Body of pancreas (tissue), 4 donors: ENCODE data around the gene OLIG1. TPM values are rescaled to one million over a fixed set of nuclear protein-coding genes. Genes with fewer than 3 reads are reported as not detected.

ENCODE experiments used
- ATAC-seq: fragments of 150-250 bp; one replicate; pipeline ENCODE4 v1.9.1; 2016
- DNase-seq, 4 donors: peaks; one replicate each; pipeline ENCODE4 v3.0.0-alpha.2; 2019
- H3K27ac ChIP-seq, 4 donors: fragments of 200-600 bp; sonication (generic); 1 replicate in 3 of 4; 2 replicates in 1 of 4; pipeline versions ENCODE4 v1.5.1 to v1.6.1; 2016 to 2019; ENCODE audit warnings: mild to moderate bottlenecking in 1 of 4, mixed read lengths in 1 of 4, moderate library complexity in 1 of 4
- H3K27me3 ChIP-seq, 2 donors: fragments of 200-600 bp; sonication (generic); one replicate each; pipeline ENCODE4 v1.6.0; 2016; ENCODE audit warnings: mild to moderate bottlenecking in 1 of 2
- H3K36me3 ChIP-seq, 2 donors: fragments of 200-600 bp; sonication (generic); replicated peaks in 1 of 2; 2 replicates each; pipeline ENCODE4 v1.5.1; 2016; ENCODE audit warnings: low read depth in 2 of 2; ENCODE audit not compliant: insufficient read depth in 1 of 2
- H3K4me1 ChIP-seq: fragments of 200-600 bp; sonication (generic); one replicate; pipeline ENCODE4 v1.6.0; 2016
- H3K4me3 ChIP-seq, 2 donors: fragments of 200-600 bp; sonication (generic); 1 replicate in 1 of 2; 2 replicates in 1 of 2; pipeline ENCODE4 v1.5.1; 2016 to 2019
- H3K9me3 ChIP-seq, 3 donors: fragments of 200-600 bp; sonication (generic); 1 replicate in 2 of 3; 2 replicates in 1 of 3; pipeline ENCODE4 v1.5.1; 2016
- CTCF ChIP-seq, 7 experiments: fragments of 450-650 bp in 4 of 7; fragments of 200-600 bp in 3 of 7; sonication (generic) in 3 of 7; IDR thresholded peaks; one replicate each; pipeline ENCODE4 v1.5.1; 2016 to 2019; ENCODE audit warnings: antibody characterized with exemption in 7 of 7
- POLR2A ChIP-seq, 3 donors: fragments of 450-650 bp; IDR thresholded peaks; one replicate each; pipeline ENCODE4 v1.6.1; 2016; ENCODE audit warnings: antibody characterized with exemption in 3 of 3, mild to moderate bottlenecking in 2 of 3
- WGBS, 2 donors: methylation state at CpG; one replicate each; pipeline ENCODE4 v1.1.5; 2017; 5-methylcytosine and 5-hydroxymethylcytosine counted together
- intact Hi-C: fragments of 100-400 bp; cut with DNase I; formaldehyde crosslinking; loops from one replicate; pipeline ENCODE4 v1.15.1; 2023
- total RNA-seq, 2 donors: library from RNA; depleted of rRNA; stranded (reverse); fragments of >200 nt; gene quantifications; one replicate each; pipeline ENCODE4 v1.1.0, GENCODE V29; 2016

The OLIG1 gene
- total RNA-seq, 2 donors from 2014 or later = not detected

DNA sequence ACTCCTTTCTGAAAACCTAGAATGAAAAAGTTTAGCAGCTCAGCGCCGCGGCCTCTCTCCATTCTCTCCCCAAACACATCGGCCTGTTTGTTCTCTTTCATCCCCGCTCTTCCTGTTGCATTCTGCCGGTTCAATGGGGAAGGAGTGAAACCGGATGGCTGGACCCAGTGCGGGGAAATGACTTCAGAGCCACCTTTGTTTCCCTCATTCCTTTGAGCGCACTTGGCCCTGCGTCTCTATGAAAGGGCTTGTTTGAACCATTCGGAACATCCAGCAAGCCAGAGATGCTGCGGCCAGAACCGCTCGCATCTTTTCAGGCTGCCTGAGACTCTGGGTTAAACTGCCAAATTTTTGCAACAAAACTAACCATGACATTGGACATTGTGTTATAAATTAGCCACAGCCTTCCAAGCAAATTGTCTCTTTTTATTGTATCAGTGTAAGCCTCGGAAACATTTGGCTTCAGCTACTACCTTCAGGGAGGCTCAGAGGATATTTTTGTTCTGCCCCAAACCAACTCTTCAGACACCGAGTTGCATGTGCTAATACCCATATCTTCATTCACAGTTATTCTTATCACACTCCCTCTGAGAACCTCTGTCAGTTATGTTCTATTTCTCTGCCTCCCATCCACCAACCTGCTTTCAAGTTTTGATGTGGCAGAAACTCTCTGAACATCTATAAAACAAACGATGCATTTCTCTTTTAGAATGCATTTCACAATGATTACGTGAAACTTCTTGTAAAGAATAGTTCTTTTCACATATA is 5.1 kb upstream of the OLIG1 start:
- 33 to 51% methylated on average over 18 of the region's 18 CpGs for WGBS, 2 donors
- no peaks in the 10 kb centered on the region for H3K9me3 ChIP-seq
- ATAC-seq (no peak), DNase-seq (no peak)
- H3K4me1 ChIP-seq = peaks cover 2% of the 10 kb centered on the region
- H3K4me3 ChIP-seq = no peak overlapping the region
- TF ChIP-seq CTCF (IDR thresholded peaks at IDR 0.05) (no peak), POLR2A (IDR thresholded peaks at IDR 0.05) (no peak)
- H3K27ac ChIP-seq = no peak overlapping the region
- H3K27me3 ChIP-seq = peaks cover 0 to 9% of the 10 kb centered on the region in 2 donors
- intact Hi-C loops = no loop called here
- H3K36me3 ChIP-seq = no peaks in the 10 kb centered on the region

- Histone ChIP-seq H3K36me3 (no peaks in the 10 kb centered on the region), H3K4me3 (no peak overlapping the region), H3K9me3 (no peaks in the 10 kb centered on the region), H3K27ac (no peak overlapping the region), H3K27me3 (peaks cover 0 to 21% of the 10 kb centered on the region in 2 donors), H3K4me1 (peaks cover 23% of the 10 kb centered on the region)
- intact Hi-C loops = no loop called here
- ATAC-seq (no peak), DNase-seq (no peak)
- WGBS, 2 donors = 80 to 85% methylated on average over 3 to 7 of the region's 7 CpGs
- TF ChIP-seq POLR2A (IDR thresholded peaks at IDR 0.05) = no peak
- TF ChIP-seq CTCF (IDR thresholded peaks at IDR 0.05) = no peak
These were observed 2.9 kb upstream of the OLIG1 start for GRCh38 chr21:33067043-33067442.

DNA sequence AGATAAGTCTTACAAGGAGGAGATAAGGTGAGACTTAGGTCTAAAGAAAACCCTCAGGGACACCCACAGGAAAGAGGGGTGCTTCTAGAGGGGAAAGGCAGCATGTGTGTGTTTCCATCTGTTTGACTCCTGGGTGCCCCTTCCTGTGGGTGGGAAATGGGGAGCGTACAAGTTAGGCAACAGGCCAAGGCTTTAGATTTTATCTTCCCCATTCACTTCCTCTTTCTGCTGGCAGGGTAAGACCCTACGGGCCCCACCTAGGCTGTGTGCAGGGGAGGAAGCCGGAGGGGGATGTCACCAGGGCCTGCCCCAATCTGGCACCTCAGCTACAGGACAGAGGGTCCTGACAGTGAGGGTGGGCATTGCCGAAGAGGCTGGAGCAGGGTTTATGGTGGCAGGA is 2.5 kb upstream of the OLIG1 start:
- TF ChIP-seq POLR2A (IDR thresholded peaks at IDR 0.05) (no peak), CTCF (IDR thresholded peaks at IDR 0.05) (no peak)
- Histone ChIP-seq H3K9me3 (no peaks in the 10 kb centered on the region), H3K4me3 (no peak overlapping the region), H3K36me3 (no peaks in the 10 kb centered on the region), H3K27me3 (peaks cover 0 to 25% of the 10 kb centered on the region in 2 donors), H3K27ac (no peak overlapping the region), H3K4me1 (peaks cover 25% of the 10 kb centered on the region)
- DNase-seq (no peak), ATAC-seq (no peak)
- intact Hi-C loops = no loop called here
- 57 to 59% methylated on average over 4 of the region's 4 CpGs for WGBS, 2 donors

DNA sequence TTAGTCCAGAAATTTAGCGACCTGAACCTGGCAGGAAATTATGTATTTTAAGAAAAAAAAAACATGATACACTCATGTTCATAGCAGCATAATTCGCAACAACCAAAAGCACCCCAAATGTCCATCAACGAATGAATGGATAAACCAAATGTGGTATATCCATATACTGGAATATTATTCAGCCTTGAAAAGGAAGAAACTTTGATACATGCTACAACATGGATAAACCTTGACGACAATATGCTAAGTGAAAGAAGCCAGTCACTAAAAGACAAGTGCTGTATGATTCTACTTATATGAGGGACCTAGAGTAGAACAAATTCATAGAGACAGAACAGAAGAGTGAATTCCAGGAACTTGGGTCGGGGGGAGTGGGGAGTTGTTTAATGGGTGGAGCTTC is 698 bp upstream of the OLIG1 start:
- Histone ChIP-seq H3K4me1 (peaks cover 25% of the 10 kb centered on the region), H3K9me3 (no peaks in the 10 kb centered on the region), H3K4me3 (no peak overlapping the region), H3K27ac (no peak overlapping the region), H3K27me3 (peaks cover 0 to 29% of the 10 kb centered on the region in 2 donors), H3K36me3 (no peaks in the 10 kb centered on the region)
- 63 to 64% methylated on average over 5 of the region's 5 CpGs for WGBS, 2 donors
- ATAC-seq = no peak
- TF ChIP-seq POLR2A (IDR thresholded peaks at IDR 0.05) = no peak
- intact Hi-C loops = no loop called here
- no peak for DNase-seq

DNA sequence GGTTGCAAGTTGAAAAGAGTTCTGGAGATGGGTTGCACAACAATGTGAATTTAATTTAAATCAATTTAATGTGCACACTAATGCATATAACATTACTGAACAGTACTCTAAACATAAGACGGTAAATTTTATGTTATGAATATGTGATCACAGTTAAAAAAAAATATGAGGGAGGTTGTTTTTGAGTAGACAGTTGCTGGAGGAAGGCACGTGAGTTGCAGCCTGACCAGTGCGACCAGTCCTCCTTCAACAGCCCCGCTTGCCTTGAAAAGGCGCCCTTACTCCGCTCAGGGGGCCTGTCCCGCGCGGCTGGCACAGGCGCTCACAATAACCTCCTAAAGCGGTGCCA is 322 bp upstream of the OLIG1 start:
- peaks cover 25% of the 10 kb centered on the region for H3K4me1 ChIP-seq
- intact Hi-C loops = no loop called here
- WGBS, 2 donors = 2 to 5% methylated on average over 11 of the region's 11 CpGs
- no peaks in the 10 kb centered on the region for H3K9me3 ChIP-seq
- no peak overlapping the region for H3K4me3 ChIP-seq
- ATAC-seq (no peak), DNase-seq (no peak)
- no peak for TF ChIP-seq CTCF (IDR thresholded peaks at IDR 0.05)
- TF ChIP-seq POLR2A (IDR thresholded peaks at IDR 0.05) = no peak
- no peak overlapping the region for H3K27ac ChIP-seq
- peaks cover 0 to 29% of the 10 kb centered on the region in 2 donors for H3K27me3 ChIP-seq
- no peaks in the 10 kb centered on the region for H3K36me3 ChIP-seq
